HepG2 (cell line): Measurements from ENCODE around the gene CIROP. TPM values are rescaled to one million over a fixed set of nuclear protein-coding genes. Genes with fewer than 3 reads are reported as not detected.

Experiments used
- FOXK2 ChIP-seq: fragments of 450-650 bp; IDR thresholded peaks from 2 replicates; pipeline ENCODE4 v1.6.1; 2016
- HHEX ChIP-seq: IDR thresholded peaks from 2 replicates; pipeline ENCODE4 v1.6.1; 2016; ENCODE audit warnings: control low read depth
- HMGA1 ChIP-seq: sonication (generic); formaldehyde crosslinking; conservative IDR thresholded peaks from 2 replicates; pipeline ENCODE4 v1.4.0; 2020; ENCODE audit warnings: missing genetic modification reagents
- MED8 ChIP-seq: sonication (generic); formaldehyde crosslinking; IDR thresholded peaks from 2 replicates; pipeline ENCODE4 v1.8.1; 2023; ENCODE audit warnings: mild to moderate bottlenecking, missing genetic modification reagents; ENCODE audit not compliant: insufficient replicate concordance
- NFIB ChIP-seq: sonication (generic); formaldehyde crosslinking; IDR thresholded peaks from 2 replicates; pipeline ENCODE4 v1.9.0; 2021; ENCODE audit warnings: missing genetic modification reagents, mild to moderate bottlenecking, borderline replicate concordance
- NFRKB ChIP-seq: fragments of 450-650 bp; IDR thresholded peaks from 2 replicates; pipeline ENCODE4 v1.6.1; 2017
- RELA ChIP-seq: sonication (generic); formaldehyde crosslinking; IDR thresholded peaks from 2 replicates; pipeline ENCODE4 v1.4.0; 2020; ENCODE audit warnings: missing genetic modification reagents
- ZBTB38 ChIP-seq: sonication (generic); formaldehyde crosslinking; IDR thresholded peaks from 2 replicates; pipeline ENCODE4 v1.5.1; 2020; ENCODE audit warnings: mild to moderate bottlenecking, missing genetic modification reagents
- ZBTB8A ChIP-seq: sonication (generic); formaldehyde crosslinking; IDR thresholded peaks from 2 replicates; pipeline ENCODE4 v1.4.0; 2020; ENCODE audit warnings: mild to moderate bottlenecking, low read depth, missing genetic modification reagents, borderline replicate concordance
- ZNF30 ChIP-seq: sonication (generic); formaldehyde crosslinking; IDR thresholded peaks from 2 replicates; pipeline ENCODE4 v1.5.0; 2020; ENCODE audit warnings: mild to moderate bottlenecking, missing genetic modification reagents
- polyA plus RNA-seq, 8 experiments: library from polyadenylated mRNA; depleted of rRNA in 3 of 8; stranded (reverse) in 7 of 8; unstranded in 1 of 8; fragments of >200 nt; fragmentation: Illumina TruSeq in 4 of 8; extraction: Trizol in 4 of 8; gene quantifications; 2 replicates each; pipeline versions ENCODE4 v1.2.1 to v1.2.3, GENCODE V29; 2011 to 2016; ENCODE audit warnings: low read depth in 4 of 8, missing spikeins in 1 of 8, mixed read lengths in 1 of 8; ENCODE audit not compliant: insufficient read depth in 1 of 8
- total RNA-seq, 5 experiments: library from RNA; depleted of rRNA; stranded (reverse); fragments of >200 nt; fragmentation: Illumina TruSeq; extraction: Trizol; gene quantifications; 2 replicates each; pipeline ENCODE4 v1.2.3, GENCODE V29; 2016; ENCODE audit warnings: low read depth in 1 of 5
- TF ChIP-seq, protein P1 (sequence below): sonication (generic); formaldehyde crosslinking; IDR thresholded peaks from 2 replicates; pipeline ENCODE4 v1.4.0; 2020; ENCODE audit warnings: mild to moderate bottlenecking, missing genetic modification reagents
- TF ChIP-seq, protein P2 (sequence below): sonication (generic); formaldehyde crosslinking; IDR thresholded peaks from 2 replicates; pipeline ENCODE4 v1.5.0; 2020; ENCODE audit warnings: mild to moderate bottlenecking, missing genetic modification reagents, moderate library complexity
- TF ChIP-seq, protein P3 (sequence below): sonication (generic); formaldehyde crosslinking; IDR thresholded peaks from 2 replicates; pipeline ENCODE4 v1.9.0; 2021; ENCODE audit warnings: missing genetic modification reagents, mild to moderate bottlenecking, borderline replicate concordance
- TF ChIP-seq, protein P4 (sequence below): sonication (generic); formaldehyde crosslinking; IDR thresholded peaks from 2 replicates; pipeline ENCODE4 v1.8.0; 2022; ENCODE audit warnings: low read depth, missing genetic modification reagents
- TF ChIP-seq, protein P5 (sequence below): sonication (generic); formaldehyde crosslinking; conservative IDR thresholded peaks from 2 replicates; pipeline ENCODE4 v1.8.0; 2022; ENCODE audit warnings: missing genetic modification reagents
- TF ChIP-seq, protein P6 (sequence below): sonication (generic); formaldehyde crosslinking; IDR thresholded peaks from 2 replicates; pipeline ENCODE4 v1.4.0; 2020; ENCODE audit warnings: missing genetic modification reagents, low read depth, mild to moderate bottlenecking, borderline replicate concordance
- TF ChIP-seq, protein P7 (sequence below): sonication (generic); formaldehyde crosslinking; conservative IDR thresholded peaks from 2 replicates; pipeline ENCODE4 v1.5.0; 2020; ENCODE audit warnings: missing genetic modification reagents

CIROP gene
- total and polyA plus RNA-seq, 2 of the 13 experiments (the other 11 are each of a cell fraction or from before 2014, with no cell fraction given) = 0.07 TPM; not detected in 1

DNA sequence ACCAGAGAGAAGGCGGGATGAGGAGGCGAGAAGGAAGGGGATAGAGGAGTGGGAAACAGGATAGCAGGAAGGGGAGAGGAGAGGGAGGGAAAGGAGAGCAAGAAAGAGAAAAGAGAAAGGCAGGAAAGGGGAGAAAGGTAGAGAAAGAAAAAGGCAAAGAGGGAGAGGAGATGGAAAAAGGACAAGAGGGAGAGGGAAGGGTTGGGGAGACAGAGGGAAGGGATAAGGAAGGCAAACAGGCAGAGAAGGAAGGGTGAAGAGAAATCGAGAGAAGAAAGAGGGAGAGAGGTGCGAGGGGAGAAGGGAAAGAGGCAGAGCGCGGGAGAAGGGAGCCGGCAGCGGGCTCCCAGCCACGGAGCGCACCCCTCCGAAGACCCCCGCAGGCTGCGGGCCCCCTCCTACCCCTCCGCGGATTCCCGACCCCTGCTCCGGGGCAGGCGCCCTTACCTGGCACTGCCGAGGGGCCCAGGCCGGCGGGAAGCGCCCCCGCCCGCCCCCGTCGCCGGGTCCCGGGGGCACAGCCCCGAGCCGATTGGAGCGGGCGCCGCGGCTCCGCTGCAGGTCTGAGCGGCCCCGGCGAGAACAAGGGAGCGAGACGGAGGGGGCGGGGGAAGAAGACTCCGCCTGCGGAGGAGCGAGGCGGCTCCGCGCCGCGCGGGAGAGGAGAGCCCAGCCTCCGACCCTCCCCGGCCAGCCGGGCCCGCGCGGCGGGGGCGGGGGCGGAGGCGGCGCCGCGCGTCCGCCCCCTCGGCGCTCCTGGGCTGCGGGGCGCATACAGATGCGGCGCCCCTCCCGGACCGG lies 47.6 kb downstream of the CIROP start, which contains the start of gene CDH24 (continued):
- TF ChIP-seq NFIB (CRISPR knock-in tag) (peak; percentile 78; the same call in 1 of the 2 replicates), HMGA1 (CRISPR knock-in tag) (no peak), ZNF30 (CRISPR knock-in tag) (no peak), RELA (no peak), FOXK2 (peak; percentile 56; the same call in 1 of the 2 replicates), NFRKB (0 out of 2 replicates have a peak, but pooled peaks have one; percentile 54), ZBTB8A (CRISPR knock-in tag) (no peak), MED8 (CRISPR knock-in tag) (no peak), ZBTB38 (CRISPR knock-in tag) (no peak), HHEX (CRISPR knock-in tag) (no peak)
- TF ChIP-seq, protein P1, sequence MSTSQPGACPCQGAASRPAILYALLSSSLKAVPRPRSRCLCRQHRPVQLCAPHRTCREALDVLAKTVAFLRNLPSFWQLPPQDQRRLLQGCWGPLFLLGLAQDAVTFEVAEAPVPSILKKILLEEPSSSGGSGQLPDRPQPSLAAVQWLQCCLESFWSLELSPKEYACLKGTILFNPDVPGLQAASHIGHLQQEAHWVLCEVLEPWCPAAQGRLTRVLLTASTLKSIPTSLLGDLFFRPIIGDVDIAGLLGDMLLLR (CRISPR knock-in tag) = peak; percentile 29
- TF ChIP-seq, protein P2, sequence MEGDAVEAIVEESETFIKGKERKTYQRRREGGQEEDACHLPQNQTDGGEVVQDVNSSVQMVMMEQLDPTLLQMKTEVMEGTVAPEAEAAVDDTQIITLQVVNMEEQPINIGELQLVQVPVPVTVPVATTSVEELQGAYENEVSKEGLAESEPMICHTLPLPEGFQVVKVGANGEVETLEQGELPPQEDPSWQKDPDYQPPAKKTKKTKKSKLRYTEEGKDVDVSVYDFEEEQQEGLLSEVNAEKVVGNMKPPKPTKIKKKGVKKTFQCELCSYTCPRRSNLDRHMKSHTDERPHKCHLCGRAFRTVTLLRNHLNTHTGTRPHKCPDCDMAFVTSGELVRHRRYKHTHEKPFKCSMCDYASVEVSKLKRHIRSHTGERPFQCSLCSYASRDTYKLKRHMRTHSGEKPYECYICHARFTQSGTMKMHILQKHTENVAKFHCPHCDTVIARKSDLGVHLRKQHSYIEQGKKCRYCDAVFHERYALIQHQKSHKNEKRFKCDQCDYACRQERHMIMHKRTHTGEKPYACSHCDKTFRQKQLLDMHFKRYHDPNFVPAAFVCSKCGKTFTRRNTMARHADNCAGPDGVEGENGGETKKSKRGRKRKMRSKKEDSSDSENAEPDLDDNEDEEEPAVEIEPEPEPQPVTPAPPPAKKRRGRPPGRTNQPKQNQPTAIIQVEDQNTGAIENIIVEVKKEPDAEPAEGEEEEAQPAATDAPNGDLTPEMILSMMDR (CRISPR knock-in tag) = no peak
- TF ChIP-seq, protein P3, sequence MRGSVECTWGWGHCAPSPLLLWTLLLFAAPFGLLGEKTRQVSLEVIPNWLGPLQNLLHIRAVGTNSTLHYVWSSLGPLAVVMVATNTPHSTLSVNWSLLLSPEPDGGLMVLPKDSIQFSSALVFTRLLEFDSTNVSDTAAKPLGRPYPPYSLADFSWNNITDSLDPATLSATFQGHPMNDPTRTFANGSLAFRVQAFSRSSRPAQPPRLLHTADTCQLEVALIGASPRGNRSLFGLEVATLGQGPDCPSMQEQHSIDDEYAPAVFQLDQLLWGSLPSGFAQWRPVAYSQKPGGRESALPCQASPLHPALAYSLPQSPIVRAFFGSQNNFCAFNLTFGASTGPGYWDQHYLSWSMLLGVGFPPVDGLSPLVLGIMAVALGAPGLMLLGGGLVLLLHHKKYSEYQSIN (CRISPR knock-in tag) = no peak
- TF ChIP-seq, protein P4, sequence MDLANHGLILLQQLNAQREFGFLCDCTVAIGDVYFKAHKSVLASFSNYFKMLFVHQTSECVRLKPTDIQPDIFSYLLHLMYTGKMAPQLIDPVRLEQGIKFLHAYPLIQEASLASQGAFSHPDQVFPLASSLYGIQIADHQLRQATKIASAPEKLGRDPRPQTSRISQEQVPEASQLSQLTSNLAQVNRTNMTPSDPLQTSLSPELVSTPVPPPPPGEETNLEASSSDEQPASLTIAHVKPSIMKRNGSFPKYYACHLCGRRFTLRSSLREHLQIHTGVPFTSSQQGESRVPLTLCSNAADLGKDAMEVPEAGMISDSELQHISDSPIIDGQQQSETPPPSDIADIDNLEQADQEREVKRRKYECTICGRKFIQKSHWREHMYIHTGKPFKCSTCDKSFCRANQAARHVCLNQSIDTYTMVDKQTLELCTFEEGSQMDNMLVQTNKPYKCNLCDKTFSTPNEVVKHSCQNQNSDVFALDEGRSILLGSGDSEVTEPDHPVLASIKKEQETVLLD (CRISPR knock-in tag) = peak; percentile 65; the same call in 1 of the 2 replicates
- TF ChIP-seq, protein P5, sequence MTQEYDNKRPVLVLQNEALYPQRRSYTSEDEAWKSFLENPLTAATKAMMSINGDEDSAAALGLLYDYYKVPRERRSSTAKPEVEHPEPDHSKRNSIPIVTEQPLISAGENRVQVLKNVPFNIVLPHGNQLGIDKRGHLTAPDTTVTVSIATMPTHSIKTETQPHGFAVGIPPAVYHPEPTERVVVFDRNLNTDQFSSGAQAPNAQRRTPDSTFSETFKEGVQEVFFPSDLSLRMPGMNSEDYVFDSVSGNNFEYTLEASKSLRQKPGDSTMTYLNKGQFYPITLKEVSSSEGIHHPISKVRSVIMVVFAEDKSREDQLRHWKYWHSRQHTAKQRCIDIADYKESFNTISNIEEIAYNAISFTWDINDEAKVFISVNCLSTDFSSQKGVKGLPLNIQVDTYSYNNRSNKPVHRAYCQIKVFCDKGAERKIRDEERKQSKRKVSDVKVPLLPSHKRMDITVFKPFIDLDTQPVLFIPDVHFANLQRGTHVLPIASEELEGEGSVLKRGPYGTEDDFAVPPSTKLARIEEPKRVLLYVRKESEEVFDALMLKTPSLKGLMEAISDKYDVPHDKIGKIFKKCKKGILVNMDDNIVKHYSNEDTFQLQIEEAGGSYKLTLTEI (CRISPR knock-in tag) = no peak
- TF ChIP-seq, protein P6, sequence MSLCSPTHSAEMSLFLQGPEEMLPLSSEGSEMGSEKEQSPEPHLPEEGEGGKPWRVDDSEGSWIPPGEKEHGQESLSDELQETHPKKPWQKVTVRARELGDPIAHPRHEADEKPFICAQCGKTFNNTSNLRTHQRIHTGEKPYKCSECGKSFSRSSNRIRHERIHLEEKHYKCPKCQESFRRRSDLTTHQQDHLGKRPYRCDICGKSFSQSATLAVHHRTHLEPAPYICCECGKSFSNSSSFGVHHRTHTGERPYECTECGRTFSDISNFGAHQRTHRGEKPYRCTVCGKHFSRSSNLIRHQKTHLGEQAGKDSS (CRISPR knock-in tag) = 0 out of 2 replicates have a peak, but pooled peaks have one; percentile 12
- TF ChIP-seq, protein P7, sequence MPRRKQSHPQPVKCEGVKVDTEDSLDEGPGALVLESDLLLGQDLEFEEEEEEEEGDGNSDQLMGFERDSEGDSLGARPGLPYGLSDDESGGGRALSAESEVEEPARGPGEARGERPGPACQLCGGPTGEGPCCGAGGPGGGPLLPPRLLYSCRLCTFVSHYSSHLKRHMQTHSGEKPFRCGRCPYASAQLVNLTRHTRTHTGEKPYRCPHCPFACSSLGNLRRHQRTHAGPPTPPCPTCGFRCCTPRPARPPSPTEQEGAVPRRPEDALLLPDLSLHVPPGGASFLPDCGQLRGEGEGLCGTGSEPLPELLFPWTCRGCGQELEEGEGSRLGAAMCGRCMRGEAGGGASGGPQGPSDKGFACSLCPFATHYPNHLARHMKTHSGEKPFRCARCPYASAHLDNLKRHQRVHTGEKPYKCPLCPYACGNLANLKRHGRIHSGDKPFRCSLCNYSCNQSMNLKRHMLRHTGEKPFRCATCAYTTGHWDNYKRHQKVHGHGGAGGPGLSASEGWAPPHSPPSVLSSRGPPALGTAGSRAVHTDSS (CRISPR knock-in tag) = 0 out of 2 replicates have a peak, but pooled peaks have one; percentile 67
